Measurements from ENCODE around the gene OR13G1. TPM values are rescaled to one million over a fixed set of nuclear protein-coding genes. Genes with fewer than 3 reads are reported as not detected.
A peak's percentile ranks its signal among the peaks of the same experiment; 100 is the strongest.

The OR13G1 gene
- total and polyA plus RNA-seq, 10 donors, result not detected

DNA sequence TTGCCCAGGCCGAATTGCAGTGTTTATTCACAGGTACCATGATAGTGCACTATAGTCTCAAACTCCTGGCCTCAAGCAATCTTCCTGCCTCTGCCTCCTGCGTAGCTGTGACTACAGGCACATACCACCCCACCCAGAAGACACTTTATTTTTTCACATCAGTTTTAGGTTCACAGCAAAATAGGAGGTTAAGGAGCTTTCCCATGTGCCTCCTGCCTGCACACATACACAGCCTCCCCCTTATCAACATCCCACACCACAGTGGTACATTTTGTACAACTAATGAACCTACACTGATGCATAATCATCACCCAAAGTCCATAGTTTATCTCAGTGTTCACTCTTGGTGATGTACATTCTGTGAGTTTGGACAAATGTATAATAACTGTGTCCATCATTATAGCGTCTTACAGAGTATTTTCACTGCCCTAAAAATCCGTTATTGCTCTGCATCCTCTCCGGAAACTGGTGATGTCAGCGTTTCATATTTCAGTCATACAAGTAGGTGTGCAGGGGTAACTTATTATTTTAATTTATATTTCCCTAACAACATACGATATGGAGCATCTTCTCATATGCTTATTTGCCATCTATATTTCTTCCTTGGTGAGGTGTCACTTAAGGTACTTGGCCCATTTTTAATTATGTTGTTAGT is 23.2 kb downstream of the OR13G1 start:
- Histone ChIP-seq H3K27me3 (replicated peaks in 1 of 7) (no peaks in the 10 kb centered on the region), H3K4me3 (no peak overlapping the region), H3K27ac (no peak overlapping the region), H3K4me1 (no peaks in the 10 kb centered on the region), H3K36me3 (no peaks in the 10 kb centered on the region), H3K9me3 (peaks cover 0 to 7% (median 0%) of the 10 kb centered on the region in 8 donors)
- 69 to 86% (median 80%) methylated on average over 7 of the region's 7 CpGs for WGBS, 5 donors
- no peak for DNase-seq
- TF ChIP-seq, protein P1, sequence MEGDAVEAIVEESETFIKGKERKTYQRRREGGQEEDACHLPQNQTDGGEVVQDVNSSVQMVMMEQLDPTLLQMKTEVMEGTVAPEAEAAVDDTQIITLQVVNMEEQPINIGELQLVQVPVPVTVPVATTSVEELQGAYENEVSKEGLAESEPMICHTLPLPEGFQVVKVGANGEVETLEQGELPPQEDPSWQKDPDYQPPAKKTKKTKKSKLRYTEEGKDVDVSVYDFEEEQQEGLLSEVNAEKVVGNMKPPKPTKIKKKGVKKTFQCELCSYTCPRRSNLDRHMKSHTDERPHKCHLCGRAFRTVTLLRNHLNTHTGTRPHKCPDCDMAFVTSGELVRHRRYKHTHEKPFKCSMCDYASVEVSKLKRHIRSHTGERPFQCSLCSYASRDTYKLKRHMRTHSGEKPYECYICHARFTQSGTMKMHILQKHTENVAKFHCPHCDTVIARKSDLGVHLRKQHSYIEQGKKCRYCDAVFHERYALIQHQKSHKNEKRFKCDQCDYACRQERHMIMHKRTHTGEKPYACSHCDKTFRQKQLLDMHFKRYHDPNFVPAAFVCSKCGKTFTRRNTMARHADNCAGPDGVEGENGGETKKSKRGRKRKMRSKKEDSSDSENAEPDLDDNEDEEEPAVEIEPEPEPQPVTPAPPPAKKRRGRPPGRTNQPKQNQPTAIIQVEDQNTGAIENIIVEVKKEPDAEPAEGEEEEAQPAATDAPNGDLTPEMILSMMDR (IDR thresholded peaks at IDR 0.05 in 8 of 11, conservative IDR thresholded peaks at IDR 0.05 in 3 of 11), result no peak
- no peak for TF ChIP-seq POLR2AphosphoS5 (IDR thresholded peaks at IDR 0.05)
- no peak for TF ChIP-seq POLR2A (IDR thresholded peaks at IDR 0.05)
- intact Hi-C loops (cut with DNase I; ENCODE audit: low total_unique reads), result no loop called here

DNA sequence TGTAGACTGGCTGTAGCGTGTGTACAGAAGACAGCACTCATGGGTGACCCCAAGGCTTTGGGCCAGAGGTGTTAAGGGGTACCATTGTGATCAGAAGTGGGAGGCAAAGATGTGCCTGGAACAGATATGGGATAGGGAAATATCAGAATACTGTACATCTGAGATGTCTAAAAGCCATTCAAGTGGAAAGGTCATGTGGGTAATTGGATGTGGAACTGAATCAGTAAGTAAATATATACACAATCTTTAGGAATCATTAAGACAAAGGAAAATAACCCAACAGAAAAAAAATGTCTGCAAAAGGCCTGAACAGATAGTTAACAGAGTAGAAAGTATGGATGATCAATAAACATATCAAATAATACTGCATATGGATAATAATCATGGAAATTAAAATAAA is 26.5 kb downstream of the OR13G1 start:
- no peaks in the 10 kb centered on the region for H3K9me3 ChIP-seq
- H3K27me3 ChIP-seq (replicated peaks in 1 of 7), result no peaks in the 10 kb centered on the region
- no peak for DNase-seq
- H3K27ac ChIP-seq, result no peak overlapping the region
- no peaks in the 10 kb centered on the region for H3K36me3 ChIP-seq
- H3K4me1 ChIP-seq, result no peaks in the 10 kb centered on the region
- intact Hi-C loops (cut with DNase I; ENCODE audit: low total_unique reads), result no loop called here
- TF ChIP-seq, protein P1 (IDR thresholded peaks at IDR 0.05 in 8 of 11, conservative IDR thresholded peaks at IDR 0.05 in 3 of 11), result no peak
- TF ChIP-seq POLR2AphosphoS5 (IDR thresholded peaks at IDR 0.05) (no peak), POLR2A (IDR thresholded peaks at IDR 0.05) (no peak)
- H3K4me3 ChIP-seq, result no peak overlapping the region
- 79 to 96% (median 89%) methylated on average over 1 of the region's 1 CpG for WGBS, 5 donors

DNA sequence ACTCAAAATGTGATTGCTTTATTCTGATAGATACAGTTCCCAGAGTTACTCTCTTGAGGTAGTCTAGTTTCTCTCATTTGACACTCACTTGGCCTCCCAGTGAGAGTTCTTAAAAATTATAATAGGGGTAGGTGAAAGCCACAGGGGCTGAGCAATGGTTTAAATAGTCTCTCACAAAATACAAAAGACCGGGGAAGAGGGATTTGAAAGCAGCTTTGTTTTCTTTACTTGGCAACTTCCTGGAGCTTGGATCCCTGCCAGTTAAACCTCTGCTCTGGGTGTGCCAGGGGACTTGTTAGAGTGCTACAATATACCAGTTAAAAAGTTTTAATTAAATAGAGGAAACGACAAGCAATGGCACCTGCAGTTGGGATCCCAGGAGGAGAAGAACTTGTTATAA is 31.7 kb downstream of the OR13G1 start:
- intact Hi-C loops (cut with DNase I; ENCODE audit: low total_unique reads), result no loop called here
- TF ChIP-seq POLR2AphosphoS5 (IDR thresholded peaks at IDR 0.05) (no peak), POLR2A (IDR thresholded peaks at IDR 0.05) (no peak)
- TF ChIP-seq, protein P1 (IDR thresholded peaks at IDR 0.05 in 8 of 11, conservative IDR thresholded peaks at IDR 0.05 in 3 of 11), result no peak
- Histone ChIP-seq H3K27ac (peak overlapping the region in 1 of 8 donors; percentile 51), H3K4me1 (no peaks in the 10 kb centered on the region), H3K36me3 (no peaks in the 10 kb centered on the region), H3K4me3 (no peak overlapping the region), H3K9me3 (no peaks in the 10 kb centered on the region), H3K27me3 (replicated peaks in 1 of 7) (no peaks in the 10 kb centered on the region)
- no peak for DNase-seq
- WGBS, 5 donors, result 6 to 11% (median 8%) methylated on average over 2 of the region's 2 CpGs

DNA sequence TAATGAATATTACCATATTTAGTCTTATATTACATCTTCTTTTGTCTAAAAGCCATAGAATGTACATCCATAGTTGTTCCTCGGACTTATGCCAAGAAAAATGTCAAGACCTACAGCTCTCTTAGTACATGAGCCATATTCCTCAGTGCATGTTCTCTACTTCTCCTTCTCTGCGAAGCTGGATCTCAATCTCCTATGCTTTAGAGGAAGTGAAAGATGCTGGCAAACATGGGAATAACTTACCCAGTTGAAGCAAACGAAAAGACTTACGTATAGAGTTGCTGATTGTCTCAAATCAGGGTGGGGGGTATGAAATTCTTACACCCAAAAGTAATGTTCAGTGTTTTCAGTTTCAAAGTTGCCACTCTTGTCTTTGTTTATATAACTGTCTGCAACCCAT is 32.7 kb downstream of the OR13G1 start:
- H3K27ac ChIP-seq, result no peak overlapping the region
- no peaks in the 10 kb centered on the region for H3K4me1 ChIP-seq
- no peaks in the 10 kb centered on the region for H3K27me3 ChIP-seq (replicated peaks in 1 of 7)
- DNase-seq, result no peak
- H3K36me3 ChIP-seq, result no peaks in the 10 kb centered on the region
- no peaks in the 10 kb centered on the region for H3K9me3 ChIP-seq
- intact Hi-C loops (cut with DNase I; ENCODE audit: low total_unique reads), result no loop called here
- WGBS, 5 donors, result 63 to 76% (median 73%) methylated on average over 4 of the region's 4 CpGs
- TF ChIP-seq POLR2A (IDR thresholded peaks at IDR 0.05) (no peak), POLR2AphosphoS5 (IDR thresholded peaks at IDR 0.05) (no peak)
- TF ChIP-seq, protein P1 (IDR thresholded peaks at IDR 0.05 in 8 of 11, conservative IDR thresholded peaks at IDR 0.05 in 3 of 11), result no peak
- no peak overlapping the region for H3K4me3 ChIP-seq

Measured in spleen (tissue), 11 donors.